SK-N-SH (cell line): ENCODE measurements around the gene ATXN2. TPM values are rescaled to one million over a fixed set of nuclear protein-coding genes. Genes with fewer than 3 reads are reported as not detected.
"Not testable (repeated sequence)": the region's sequence is repeated elsewhere in the genome, so short reads cannot be mapped to it uniquely, and the experiment has no call there.

Source experiments
- CTCF ChIA-PET: fragments of 300-600, 350-600 bp; formaldehyde crosslinking; extraction: SDS; loops from one replicate; lab custom pipeline; 2021; lab: Yijun Ruan, JAX
- POLR2A ChIA-PET: fragments of 350-600 bp; sonication (Branson Sonifier 250); formaldehyde crosslinking; extraction: SDS; loops from one replicate; lab custom pipeline; 2020; ENCODE audit warnings: antibody characterized with exemption, inconsistent platforms; lab: Yijun Ruan, JAX
- DNase-seq: peaks from one replicate; pipeline ENCODE4 v3.0.0; 2012
- H2AFZ ChIP-seq: fragments of 200-600 bp; sonication (generic); 2 replicates; pipeline ENCODE4 v1.8.1; 2016; ENCODE audit warnings: antibody characterized with exemption, mild to moderate bottlenecking, low read depth
- H3F3A ChIP-seq: fragments of 200-600 bp; sonication (generic); replicated peaks from 2 replicates; pipeline ENCODE3; 2016; ENCODE audit warnings: antibody characterized with exemption, mild to moderate bottlenecking; ENCODE audit not compliant: insufficient read depth
- H3K27ac ChIP-seq, 2 experiments: fragments of 200-500 bp in 1 of 2; fragments of 200-600 bp in 1 of 2; sonication (Bioruptor generic) in 1 of 2; sonication (generic), shearing (Covaris generic) in 1 of 2; 2 replicates each; pipeline versions ENCODE4 v1.5.1 to v1.6.1; 2014 to 2016; ENCODE audit warnings: low read depth in 2 of 2, inconsistent platforms in 1 of 2, low read length in 1 of 2, mild to moderate bottlenecking in 1 of 2, mixed read lengths in 1 of 2
- H3K27me3 ChIP-seq: fragments of 200-600 bp; sonication (generic), shearing (Covaris generic); 2 replicates; pipeline ENCODE4 v1.6.1; 2016; ENCODE audit warnings: mixed run types; ENCODE audit not compliant: insufficient read depth
- H3K36me3 ChIP-seq, 2 experiments: fragments of 200-500 bp in 1 of 2; fragments of 200-600 bp in 1 of 2; sonication (Bioruptor generic) in 1 of 2; sonication (generic) in 1 of 2; replicated peaks in 1 of 2; 2 replicates each; pipeline versions ENCODE3 to v1.5.1; 2014 to 2016; ENCODE audit warnings: low read length in 1 of 2, mild to moderate bottlenecking in 1 of 2; ENCODE audit not compliant: insufficient read depth in 2 of 2, control insufficient read depth in 1 of 2
- H3K4me1 ChIP-seq, 2 experiments: fragments of 200-500 bp in 1 of 2; fragments of 200-600 bp in 1 of 2; sonication (Bioruptor generic) in 1 of 2; sonication (generic), shearing (Covaris generic) in 1 of 2; 2 replicates each; pipeline versions ENCODE4 v1.5.1 to v1.6.1; 2014 to 2016; ENCODE audit warnings: low read depth in 1 of 2, low read length in 1 of 2, mixed run types in 1 of 2; ENCODE audit not compliant: insufficient read depth in 2 of 2, control insufficient read depth in 1 of 2
- H3K4me2 ChIP-seq: fragments of 200-600 bp; sonication (generic), shearing (Covaris generic); 2 replicates; pipeline ENCODE4 v1.6.1; 2017; ENCODE audit warnings: mixed run types
- H3K4me3 ChIP-seq, 2 experiments: fragments of 200-500 bp in 1 of 2; fragments of 200-600 bp in 1 of 2; sonication (Bioruptor generic) in 1 of 2; sonication (generic), shearing (Covaris generic) in 1 of 2; 2 replicates each; pipeline versions ENCODE4 v1.5.1 to v1.8.1; 2014 to 2016; ENCODE audit warnings: low read depth in 2 of 2, inconsistent platforms in 1 of 2, low read length in 1 of 2, mild to moderate bottlenecking in 1 of 2, mixed read lengths in 1 of 2, moderate library complexity in 1 of 2
- H3K79me2 ChIP-seq: fragments of 200-600 bp; sonication (generic); 2 replicates; pipeline ENCODE4 v1.8.1; 2017; ENCODE audit warnings: mild to moderate bottlenecking; ENCODE audit not compliant: insufficient read depth
- H3K9ac ChIP-seq: fragments of 200-600 bp; sonication (generic); 2 replicates; pipeline ENCODE4 v1.6.1; 2017; ENCODE audit warnings: mixed run types
- H3K9me2 ChIP-seq: fragments of 200-600 bp; sonication (generic); 2 replicates; pipeline ENCODE4 v1.6.1; 2017; ENCODE audit warnings: mixed run types
- H3K9me3 ChIP-seq: fragments of 200-600 bp; sonication (generic); 2 replicates; pipeline ENCODE4 v1.6.1; 2017; ENCODE audit warnings: mixed run types, mild to moderate bottlenecking, moderate library complexity
- H4K20me1 ChIP-seq: fragments of 200-600 bp; sonication (generic); 2 replicates; pipeline ENCODE4 v1.6.1; 2017; ENCODE audit warnings: mild to moderate bottlenecking, mixed run types; ENCODE audit not compliant: insufficient read depth
- CHD2 ChIP-seq: fragments of 150-350 bp; IDR thresholded peaks from 2 replicates; pipeline ENCODE4 v1.6.1; 2018; ENCODE audit warnings: low read length; ENCODE audit not compliant: partially characterized antibody
- EZH2phosphoT487 ChIP-seq: fragments of 200-600 bp; sonication (generic); IDR thresholded peaks from 2 replicates; pipeline ENCODE4 v1.6.1; 2017; ENCODE audit warnings: low read depth, mixed run types, mild to moderate bottlenecking, antibody characterized with exemption, moderate library complexity, borderline replicate concordance
- FOXM1 ChIP-seq: IDR thresholded peaks from 2 replicates; pipeline ENCODE4 v1.4.0; 2012; ENCODE audit warnings: low read depth, mild to moderate bottlenecking
- NFIC ChIP-seq: IDR thresholded peaks from 2 replicates; pipeline ENCODE4 v1.4.0; 2012; ENCODE audit warnings: borderline replicate concordance
- RCOR1 ChIP-seq: fragments of 150-350 bp; IDR thresholded peaks from 2 replicates; pipeline ENCODE4 v1.6.1; 2017; ENCODE audit warnings: antibody characterized with exemption, low read length
- TAF1 ChIP-seq: IDR thresholded peaks from 2 replicates; pipeline ENCODE4 v1.6.1; 2012; ENCODE audit warnings: low read depth, mild to moderate bottlenecking, low read length, moderate library complexity, borderline replicate concordance
- TCF12 ChIP-seq: IDR thresholded peaks from 2 replicates; pipeline ENCODE4 v1.4.0; 2012
- WGBS: methylation state at CpG from one replicate; pipeline ENCODE4 v1.1.6; 2017; ENCODE audit warnings: low lambda C conversion rate; 5-methylcytosine and 5-hydroxymethylcytosine counted together
- polyA plus RNA-seq, 3 experiments: library from polyadenylated mRNA; depleted of rRNA; stranded (reverse); fragments of >200 nt; gene quantifications; 2 replicates each; pipeline ENCODE4 v1.2.3, GENCODE V29; 2012
- TF ChIP-seq, protein P1 (sequence below): fragments of 150-350 bp; IDR thresholded peaks from 2 replicates; pipeline ENCODE4 v1.6.1; 2016; ENCODE audit warnings: mild to moderate bottlenecking, low read depth, low read length

ATXN2 gene
- polyA plus RNA-seq, 1 of the 3 experiments (the other 2 are of a cell fraction) = 35.7 TPM

DNA sequence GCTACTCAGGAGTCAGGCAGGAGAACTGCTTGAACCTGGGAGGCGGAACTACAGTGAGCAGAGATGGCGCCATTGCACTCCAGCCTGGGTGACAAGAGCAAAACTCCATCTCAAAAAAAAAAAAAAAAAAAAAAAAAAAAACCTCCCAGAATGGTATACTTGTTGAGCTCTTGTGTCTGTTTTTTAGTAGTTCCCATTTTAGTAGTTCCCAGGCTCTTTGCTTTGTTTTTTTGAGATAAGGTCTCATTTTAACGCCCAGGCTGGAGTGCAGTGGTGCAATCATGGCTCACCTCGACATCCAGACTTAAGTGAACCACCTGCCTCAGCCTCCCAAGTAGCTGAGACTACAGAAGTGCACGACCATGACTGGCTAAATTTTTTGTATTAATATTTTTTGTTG is 13.4 kb downstream of the ATXN2 start:
- TF ChIP-seq FOXM1 (no peak), TAF1 (no peak), TCF12 (no peak), RCOR1 (no peak), CHD2 (no peak), EZH2phosphoT487 (no peak), NFIC (no peak)
- Histone ChIP-seq H4K20me1 (peaks cover 100% of the 10 kb centered on the region), H3K4me1 (no peaks in the 10 kb centered on the region), H3K4me2 (no peak overlapping the region), H2AFZ (no peak overlapping the region), H3K4me3 (no peak overlapping the region), H3K79me2 (peaks cover 100% of the 10 kb centered on the region), H3K27ac (no peak overlapping the region), H3F3A (peaks cover 5% of the 10 kb centered on the region), H3K9me2 (no peaks in the 10 kb centered on the region), H3K36me3 (peaks cover 0 to 3% of the 10 kb centered on the region in 2 experiments), H3K9ac (no peak overlapping the region), H3K9me3 (no peaks in the 10 kb centered on the region), H3K27me3 (no peaks in the 10 kb centered on the region)
- DNase-seq = no peak
- CTCF ChIA-PET = no interaction called here
- 93% methylated on average over 5 of the region's 5 CpGs for WGBS
- POLR2A ChIA-PET = no interaction called here

DNA sequence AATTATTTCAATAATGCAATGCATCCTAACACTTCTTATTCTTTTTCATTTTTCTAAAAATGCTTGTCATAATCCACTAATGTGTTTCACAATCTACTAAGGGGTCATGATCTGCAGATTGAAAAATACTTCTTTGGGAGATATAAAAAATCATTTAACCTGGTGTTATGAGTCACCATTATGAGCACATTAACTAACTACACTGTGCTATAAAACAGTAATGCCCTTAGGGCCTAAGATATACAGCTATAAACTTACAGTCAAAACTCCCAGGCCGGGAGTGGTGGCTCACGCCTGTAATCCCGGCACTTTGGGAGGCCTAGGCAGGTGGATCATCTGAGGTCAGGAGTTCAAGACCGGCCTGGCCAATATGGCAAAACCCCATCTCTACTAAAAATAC is 14.2 kb downstream of the ATXN2 start:
- no peak overlapping the region for H3K4me2 ChIP-seq
- no peak overlapping the region for H3K4me3 ChIP-seq
- H3K9ac ChIP-seq = no peak overlapping the region
- H3K36me3 ChIP-seq = peaks cover 0 to 3% of the 10 kb centered on the region in 2 experiments
- peaks cover 100% of the 10 kb centered on the region for H3K79me2 ChIP-seq
- WGBS = 75% methylated on average over 4 of the region's 4 CpGs
- H3K9me2 ChIP-seq = no peaks in the 10 kb centered on the region
- H3K4me1 ChIP-seq = no peaks in the 10 kb centered on the region
- DNase-seq = no peak
- H3K9me3 ChIP-seq = no peaks in the 10 kb centered on the region
- TF ChIP-seq, protein P1, sequence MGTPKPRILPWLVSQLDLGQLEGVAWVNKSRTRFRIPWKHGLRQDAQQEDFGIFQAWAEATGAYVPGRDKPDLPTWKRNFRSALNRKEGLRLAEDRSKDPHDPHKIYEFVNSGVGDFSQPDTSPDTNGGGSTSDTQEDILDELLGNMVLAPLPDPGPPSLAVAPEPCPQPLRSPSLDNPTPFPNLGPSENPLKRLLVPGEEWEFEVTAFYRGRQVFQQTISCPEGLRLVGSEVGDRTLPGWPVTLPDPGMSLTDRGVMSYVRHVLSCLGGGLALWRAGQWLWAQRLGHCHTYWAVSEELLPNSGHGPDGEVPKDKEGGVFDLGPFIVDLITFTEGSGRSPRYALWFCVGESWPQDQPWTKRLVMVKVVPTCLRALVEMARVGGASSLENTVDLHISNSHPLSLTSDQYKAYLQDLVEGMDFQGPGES = no peak
- TF ChIP-seq, all 33 proteins: peak for 0
- no peaks in the 10 kb centered on the region for H3K27me3 ChIP-seq
- no peak overlapping the region for H3K27ac ChIP-seq
- CTCF ChIA-PET = no interaction called here
- POLR2A ChIA-PET = no interaction called here
- H4K20me1 ChIP-seq = peaks cover 99% of the 10 kb centered on the region
- peaks cover 9% of the 10 kb centered on the region for H3F3A ChIP-seq
- no peak overlapping the region for H2AFZ ChIP-seq

DNA sequence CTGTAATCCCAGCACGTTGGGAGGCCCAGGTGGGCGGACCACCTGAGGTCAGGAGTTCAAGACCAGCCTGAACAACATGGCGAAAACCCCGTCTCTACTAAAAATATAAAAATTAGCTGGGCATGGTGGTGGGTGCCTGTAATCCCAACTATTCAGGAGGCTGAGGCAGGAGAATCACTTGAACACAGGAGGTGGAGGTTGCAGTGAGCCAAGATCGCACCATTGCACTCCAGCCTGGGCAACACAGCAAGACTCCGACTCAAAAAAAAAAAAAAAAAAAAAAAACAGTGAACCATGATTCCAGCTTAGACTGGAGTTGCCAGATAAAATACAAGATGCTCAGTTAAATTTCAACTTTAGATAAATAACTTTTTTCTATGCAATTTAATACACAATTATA is 15.6 kb downstream of the ATXN2 start:
- H3K4me3 ChIP-seq, CTCF ChIA-PET, H3K4me1 ChIP-seq, DNase-seq, H3K9me2 ChIP-seq, H3K36me3 ChIP-seq, H3K9me3 ChIP-seq, H3K4me2 ChIP-seq, POLR2A ChIA-PET, H3K9ac ChIP-seq, H3K27me3 ChIP-seq, H2AFZ ChIP-seq, H3K27ac ChIP-seq: not testable (repeated sequence)
- H4K20me1 ChIP-seq = peaks cover 99% of the 10 kb centered on the region
- H3K79me2 ChIP-seq = peaks cover 100% of the 10 kb centered on the region
- H3F3A ChIP-seq = peaks cover 21% of the 10 kb centered on the region
- WGBS = 96% methylated on average over 6 of the region's 6 CpGs
